Thoracic aorta (tissue), 2 donors: Measurements from ENCODE around the gene CTNNA3. TPM values are rescaled to one million over a fixed set of nuclear protein-coding genes. Genes with fewer than 3 reads are reported as not detected.

Experiments used
- ATAC-seq: fragments of 150-250 bp; one replicate; pipeline ENCODE4 v1.8.0; 2017; ENCODE audit warnings: low read depth; ENCODE audit not compliant: insufficient number of reproducible peaks, low FRiP score
- DNase-seq: peaks from one replicate; pipeline ENCODE4 v3.0.0-alpha.2; 2020; ENCODE audit warnings: low spot score
- H3K27ac ChIP-seq, 2 donors: fragments of 200-600 bp; sonication (generic); 1 replicate in 1 of 2; 2 replicates in 1 of 2; pipeline ENCODE4 v1.5.1; 2016; ENCODE audit warnings: mild to moderate bottlenecking in 2 of 2, moderate library complexity in 2 of 2
- H3K27me3 ChIP-seq: fragments of 200-600 bp; sonication (generic); replicated peaks from 2 replicates; pipeline ENCODE4 v1.6.0; 2016; ENCODE audit warnings: mild to moderate bottlenecking; ENCODE audit not compliant: insufficient read depth
- H3K36me3 ChIP-seq: fragments of 200-600 bp; sonication (generic); one replicate; pipeline ENCODE4 v1.5.1; 2016
- H3K4me1 ChIP-seq, 2 donors: fragments of 200-600 bp; sonication (generic); 1 replicate in 1 of 2; 2 replicates in 1 of 2; pipeline versions ENCODE4 v1.5.1 to v1.6.0; 2016; ENCODE audit warnings: low read depth in 2 of 2, mild to moderate bottlenecking in 1 of 2; ENCODE audit not compliant: control insufficient read depth in 1 of 2
- H3K4me3 ChIP-seq: fragments of 200-600 bp; sonication (generic); 2 replicates; pipeline ENCODE4 v1.5.1; 2016; ENCODE audit warnings: mild to moderate bottlenecking
- H3K9me3 ChIP-seq: fragments of 200-600 bp; sonication (generic); 2 replicates; pipeline ENCODE4 v1.5.1; 2016
- total RNA-seq, 2 donors: library from RNA; depleted of rRNA; stranded (reverse); fragments of >200 nt; gene quantifications; one replicate each; pipeline versions ENCODE4 v1.1.0 to v1.2.3, GENCODE V29; 2016
- TF ChIP-seq, protein P1 (sequence below): fragments of 200-600 bp; sonication (generic); IDR thresholded peaks from one replicate; pipeline ENCODE4 v1.5.1; 2019; ENCODE audit warnings: antibody characterized with exemption

Gene CTNNA3
- total RNA-seq, 2 donors from 2014 or later: 0.95 to 1.2 TPM

DNA sequence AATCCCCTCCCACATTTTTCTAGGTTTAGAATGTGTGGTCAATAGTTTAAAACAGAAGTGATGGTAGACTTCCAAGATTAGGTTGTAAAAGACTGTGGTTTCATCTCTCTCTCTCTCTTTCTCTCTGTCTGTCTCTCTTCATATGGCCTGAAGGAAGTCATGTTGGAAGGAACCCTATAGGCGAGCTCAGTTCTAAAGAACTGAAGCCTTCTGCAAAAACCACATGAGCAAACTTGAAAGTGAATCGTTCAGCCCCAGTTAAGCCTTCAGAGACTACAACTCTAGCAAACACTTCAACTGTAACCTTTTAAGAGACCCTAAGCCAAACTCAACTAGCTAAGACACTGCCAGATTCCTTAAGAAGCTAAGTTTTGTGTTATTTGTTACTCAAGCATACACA lies 1477.7 kb downstream of the CTNNA3 start:
- TF ChIP-seq, protein P1, sequence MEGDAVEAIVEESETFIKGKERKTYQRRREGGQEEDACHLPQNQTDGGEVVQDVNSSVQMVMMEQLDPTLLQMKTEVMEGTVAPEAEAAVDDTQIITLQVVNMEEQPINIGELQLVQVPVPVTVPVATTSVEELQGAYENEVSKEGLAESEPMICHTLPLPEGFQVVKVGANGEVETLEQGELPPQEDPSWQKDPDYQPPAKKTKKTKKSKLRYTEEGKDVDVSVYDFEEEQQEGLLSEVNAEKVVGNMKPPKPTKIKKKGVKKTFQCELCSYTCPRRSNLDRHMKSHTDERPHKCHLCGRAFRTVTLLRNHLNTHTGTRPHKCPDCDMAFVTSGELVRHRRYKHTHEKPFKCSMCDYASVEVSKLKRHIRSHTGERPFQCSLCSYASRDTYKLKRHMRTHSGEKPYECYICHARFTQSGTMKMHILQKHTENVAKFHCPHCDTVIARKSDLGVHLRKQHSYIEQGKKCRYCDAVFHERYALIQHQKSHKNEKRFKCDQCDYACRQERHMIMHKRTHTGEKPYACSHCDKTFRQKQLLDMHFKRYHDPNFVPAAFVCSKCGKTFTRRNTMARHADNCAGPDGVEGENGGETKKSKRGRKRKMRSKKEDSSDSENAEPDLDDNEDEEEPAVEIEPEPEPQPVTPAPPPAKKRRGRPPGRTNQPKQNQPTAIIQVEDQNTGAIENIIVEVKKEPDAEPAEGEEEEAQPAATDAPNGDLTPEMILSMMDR: no peak
- no peaks in the 10 kb centered on the region for H3K36me3 ChIP-seq
- H3K9me3 ChIP-seq: no peaks in the 10 kb centered on the region
- no peak overlapping the region for H3K27ac ChIP-seq
- no peak for DNase-seq
- H3K27me3 ChIP-seq: no peaks in the 10 kb centered on the region
- ATAC-seq: no peak
- no peaks in the 10 kb centered on the region for H3K4me1 ChIP-seq
- H3K4me3 ChIP-seq: no peak overlapping the region

DNA sequence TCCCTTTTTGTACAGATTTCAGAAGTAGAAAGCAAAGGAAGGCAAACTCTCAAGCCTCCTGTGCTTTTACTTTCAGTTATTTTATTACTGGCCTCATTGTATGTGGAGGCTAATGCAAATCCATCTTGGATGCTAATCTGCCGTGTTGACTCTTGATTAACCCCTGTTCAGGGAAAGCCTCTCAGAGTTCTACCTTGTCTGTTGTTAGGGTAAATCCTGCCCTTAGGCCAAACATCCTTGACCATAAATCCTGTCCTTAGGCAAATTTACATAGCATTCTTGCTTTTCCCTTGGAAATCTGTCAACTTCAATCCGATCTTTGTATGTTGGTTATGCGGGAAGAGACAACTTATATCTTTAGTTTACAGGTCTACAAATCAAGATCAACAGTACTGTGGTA lies 1480.1 kb downstream of the CTNNA3 start:
- Histone ChIP-seq H3K4me1 (no peaks in the 10 kb centered on the region), H3K27ac (no peak overlapping the region), H3K27me3 (no peaks in the 10 kb centered on the region), H3K9me3 (no peaks in the 10 kb centered on the region), H3K4me3 (no peak overlapping the region), H3K36me3 (no peaks in the 10 kb centered on the region)
- DNase-seq (no peak), ATAC-seq (no peak)
- TF ChIP-seq, protein P1: no peak

DNA sequence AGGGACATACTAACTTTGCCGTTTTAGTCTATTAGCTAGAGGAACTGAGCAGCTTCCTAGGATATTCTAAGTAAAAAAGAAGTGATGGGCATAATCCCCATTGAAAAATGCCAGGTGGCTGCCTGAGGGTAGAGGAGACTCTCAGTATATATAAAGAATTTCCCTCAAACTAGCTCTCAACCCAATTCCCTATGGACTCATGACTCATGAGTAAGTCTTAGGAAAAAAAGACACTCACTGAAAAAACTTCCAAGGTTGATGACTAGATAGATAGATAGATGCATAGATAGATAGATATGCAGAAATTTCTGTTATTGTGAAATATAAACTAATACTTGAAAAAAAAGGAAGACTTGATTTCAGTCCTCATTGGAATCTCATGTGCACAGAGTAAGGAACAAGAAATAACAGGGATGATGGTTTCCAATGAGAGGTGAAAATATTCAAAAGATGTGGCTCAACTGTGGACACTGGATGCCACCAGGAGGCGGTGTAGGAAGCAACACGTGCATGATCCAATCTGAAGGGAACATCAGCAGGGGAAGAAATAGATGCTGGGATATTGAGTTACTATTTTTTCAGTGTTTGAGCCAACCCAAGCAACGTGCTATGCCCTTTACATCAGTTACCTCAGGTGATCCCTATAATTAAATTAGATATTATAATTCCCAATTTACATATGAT lies 1481.1 kb downstream of the CTNNA3 start:
- no peak overlapping the region for H3K27ac ChIP-seq
- no peaks in the 10 kb centered on the region for H3K27me3 ChIP-seq
- H3K4me1 ChIP-seq: no peaks in the 10 kb centered on the region
- TF ChIP-seq, protein P1: no peak
- DNase-seq: no peak
- H3K4me3 ChIP-seq: no peak overlapping the region
- no peaks in the 10 kb centered on the region for H3K9me3 ChIP-seq
- no peaks in the 10 kb centered on the region for H3K36me3 ChIP-seq
- no peak for ATAC-seq

DNA sequence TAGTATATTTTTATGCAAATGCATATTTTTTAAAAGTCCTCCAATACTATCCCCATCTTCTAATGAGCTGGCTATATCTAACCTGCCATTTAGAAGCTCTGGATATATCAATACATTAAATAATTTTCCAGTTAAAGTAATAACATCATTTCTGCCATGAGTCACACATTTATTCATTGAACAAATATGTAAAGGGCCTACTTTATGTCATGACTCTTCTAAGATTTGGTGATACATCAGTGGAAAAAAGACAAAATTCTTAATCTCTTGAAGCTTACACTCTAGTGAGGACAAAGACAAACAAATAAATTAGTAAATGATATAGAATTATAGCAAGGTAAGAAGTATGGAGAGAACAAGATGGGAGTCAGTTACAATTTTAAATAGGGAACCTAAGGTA lies 1487.0 kb downstream of the CTNNA3 start:
- H3K9me3 ChIP-seq: no peaks in the 10 kb centered on the region
- no peak overlapping the region for H3K4me3 ChIP-seq
- no peaks in the 10 kb centered on the region for H3K36me3 ChIP-seq
- no peak overlapping the region for H3K27ac ChIP-seq
- DNase-seq (no peak), ATAC-seq (no peak)
- TF ChIP-seq, protein P1: no peak
- H3K4me1 ChIP-seq: no peaks in the 10 kb centered on the region
- no peaks in the 10 kb centered on the region for H3K27me3 ChIP-seq

DNA sequence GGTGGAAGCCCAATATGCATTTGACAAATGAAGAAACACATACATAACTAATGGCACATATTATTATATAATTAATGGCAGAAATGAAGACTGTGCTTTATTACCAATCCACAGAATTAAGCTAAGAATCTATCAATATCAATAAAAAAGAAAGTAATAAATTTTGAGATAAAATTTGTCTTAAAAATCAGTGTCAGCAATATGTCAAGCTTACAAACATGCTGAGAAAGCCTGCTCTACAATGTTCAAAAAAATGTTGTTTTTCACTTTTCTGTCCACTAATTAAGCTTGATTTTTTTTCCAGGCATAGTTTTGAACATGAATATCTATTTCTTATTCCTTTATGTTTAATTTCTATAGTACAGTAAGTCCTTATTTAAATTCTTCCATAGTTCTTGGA lies 1491.2 kb downstream of the CTNNA3 start:
- TF ChIP-seq, protein P1: no peak
- no peak overlapping the region for H3K27ac ChIP-seq
- H3K9me3 ChIP-seq: no peaks in the 10 kb centered on the region
- ATAC-seq (no peak), DNase-seq (no peak)
- no peaks in the 10 kb centered on the region for H3K27me3 ChIP-seq
- H3K36me3 ChIP-seq: no peaks in the 10 kb centered on the region
- H3K4me3 ChIP-seq: no peak overlapping the region
- H3K4me1 ChIP-seq: no peaks in the 10 kb centered on the region
